HEK293 (cell line): ENCODE results near the gene CACNA2D4.

ENCODE experiments used
- CTCF ChIP-seq: fragments of 450-650 bp; formaldehyde crosslinking; IDR thresholded peaks from 2 replicates; pipeline ENCODE4 v1.5.1; 2016; ENCODE audit warnings: missing biosample characterization, missing genetic modification characterization
- FEZF1 ChIP-seq: fragments of 450-650 bp; formaldehyde crosslinking; IDR thresholded peaks from 2 replicates; pipeline ENCODE4 v1.5.1; 2016; ENCODE audit warnings: missing biosample characterization, missing genetic modification characterization
- KLF9 ChIP-seq: fragments of 450-650 bp; formaldehyde crosslinking; IDR thresholded peaks from 2 replicates; pipeline ENCODE4 v1.5.1; 2016; ENCODE audit warnings: missing biosample characterization, missing genetic modification characterization, low read depth
- PBX3 ChIP-seq: sonication (generic); formaldehyde crosslinking; IDR thresholded peaks from 2 replicates; pipeline ENCODE4 v1.8.1; 2022; ENCODE audit warnings: mild to moderate bottlenecking, moderate library complexity, missing genetic modification reagents
- RBAK ChIP-seq: fragments of 450-650 bp; formaldehyde crosslinking; IDR thresholded peaks from 2 replicates; pipeline ENCODE4 v1.5.1; 2016; ENCODE audit warnings: missing biosample characterization, missing genetic modification characterization
- REST ChIP-seq: fragments of 450-650 bp; formaldehyde crosslinking; IDR thresholded peaks from 2 replicates; pipeline ENCODE4 v1.5.1; 2016; ENCODE audit warnings: missing biosample characterization, missing genetic modification characterization
- SP2 ChIP-seq: fragments of 450-650 bp; formaldehyde crosslinking; IDR thresholded peaks from 2 replicates; pipeline ENCODE4 v1.5.1; 2016; ENCODE audit warnings: missing biosample characterization, missing genetic modification characterization
- TRIM28 ChIP-seq: IDR thresholded peaks from 2 replicates; pipeline ENCODE4 v1.6.1; 2011; ENCODE audit warnings: low read length, control low read depth, borderline replicate concordance
- ZBTB17 ChIP-seq: fragments of 450-650 bp; formaldehyde crosslinking; IDR thresholded peaks from 2 replicates; pipeline ENCODE4 v1.5.1; 2016; ENCODE audit warnings: missing biosample characterization, missing genetic modification characterization
- ZNF518A ChIP-seq: fragments of 450-650 bp; formaldehyde crosslinking; conservative IDR thresholded peaks from 2 replicates; pipeline ENCODE4 v1.5.1; 2016; ENCODE audit warnings: low read depth, missing biosample characterization, missing genetic modification characterization
- ZNF585B ChIP-seq: fragments of 450-650 bp; formaldehyde crosslinking; IDR thresholded peaks from 2 replicates; pipeline ENCODE4 v1.5.1; 2016; ENCODE audit warnings: missing biosample characterization, missing genetic modification characterization

- TF ChIP-seq ZBTB17 (tag by site-specific recombination) (no peak), CTCF (tag by site-specific recombination) (no peak), TRIM28 (no peak), KLF9 (tag by site-specific recombination) (no peak), SP2 (no peak), REST (tag by site-specific recombination) (no peak), FEZF1 (no peak), ZNF518A (tag by site-specific recombination) (no peak), RBAK (tag by site-specific recombination) (no peak), ZNF585B (tag by site-specific recombination) (no peak), PBX3 (no peak)
Measured at GRCh38 chr12:1920436-1920835, 2.0 kb upstream of the CACNA2D4 start.
